SU-DHL-6 (cell line): ENCODE measurements around the gene HECTD1.

ENCODE experiments used
- CTCF ChIP-seq: fragments of 200-600 bp; sonication (generic); IDR thresholded peaks from one replicate; pipeline ENCODE4 v1.5.1; 2017; ENCODE audit warnings: antibody characterized with exemption, mild to moderate bottlenecking, low read length, moderate library complexity; ENCODE audit not compliant: insufficient read depth, poor library complexity, severe bottlenecking
- EZH2phosphoT487 ChIP-seq: fragments of 200-600 bp; sonication (generic), shearing (Covaris generic); conservative IDR thresholded peaks from 2 replicates; pipeline ENCODE4 v1.6.1; 2018; ENCODE audit warnings: mild to moderate bottlenecking, antibody characterized with exemption, low read length, moderate library complexity, mixed read lengths

DNA sequence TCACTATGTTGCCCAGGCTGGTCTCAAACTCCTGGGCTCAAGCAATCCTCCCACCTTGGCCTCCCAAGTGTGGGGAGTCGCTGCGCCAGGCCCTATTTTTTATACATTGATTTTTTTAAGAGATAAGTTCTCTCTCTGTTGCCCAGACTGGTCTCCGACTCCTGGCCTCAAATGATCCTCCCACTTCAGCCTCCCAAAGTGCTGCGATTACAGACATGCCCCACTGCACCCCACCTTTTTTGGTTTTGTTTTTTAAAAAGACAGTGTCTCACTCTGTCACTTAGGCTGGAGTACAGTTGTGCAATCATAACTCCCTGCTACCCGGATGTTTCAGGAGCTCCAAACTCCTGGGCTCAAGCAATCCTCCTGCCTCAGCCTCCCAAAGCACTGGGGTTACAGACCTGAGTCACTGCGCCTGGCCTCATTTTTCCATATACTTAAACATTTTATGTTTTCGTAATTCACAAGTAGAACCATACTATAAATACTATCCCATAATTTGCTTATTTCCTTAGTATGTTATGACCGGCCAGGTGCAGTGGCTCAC lies 16.8 kb downstream of the HECTD1 start:
- TF ChIP-seq CTCF (no peak), EZH2phosphoT487 (no peak)
